CD4-positive, alpha-beta T cell treated with Interleukin-17A for 1 hour (primary cell): ENCODE data around the gene GPX4.
A peak's percentile ranks its signal among the peaks of the same experiment; 100 is the strongest.

Experiments used
- DNase-seq: peaks from one replicate; pipeline ENCODE4 v3.0.0-alpha.2; 2020

Gene GPX4, protein sequence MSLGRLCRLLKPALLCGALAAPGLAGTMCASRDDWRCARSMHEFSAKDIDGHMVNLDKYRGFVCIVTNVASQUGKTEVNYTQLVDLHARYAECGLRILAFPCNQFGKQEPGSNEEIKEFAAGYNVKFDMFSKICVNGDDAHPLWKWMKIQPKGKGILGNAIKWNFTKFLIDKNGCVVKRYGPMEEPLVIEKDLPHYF

DNA sequence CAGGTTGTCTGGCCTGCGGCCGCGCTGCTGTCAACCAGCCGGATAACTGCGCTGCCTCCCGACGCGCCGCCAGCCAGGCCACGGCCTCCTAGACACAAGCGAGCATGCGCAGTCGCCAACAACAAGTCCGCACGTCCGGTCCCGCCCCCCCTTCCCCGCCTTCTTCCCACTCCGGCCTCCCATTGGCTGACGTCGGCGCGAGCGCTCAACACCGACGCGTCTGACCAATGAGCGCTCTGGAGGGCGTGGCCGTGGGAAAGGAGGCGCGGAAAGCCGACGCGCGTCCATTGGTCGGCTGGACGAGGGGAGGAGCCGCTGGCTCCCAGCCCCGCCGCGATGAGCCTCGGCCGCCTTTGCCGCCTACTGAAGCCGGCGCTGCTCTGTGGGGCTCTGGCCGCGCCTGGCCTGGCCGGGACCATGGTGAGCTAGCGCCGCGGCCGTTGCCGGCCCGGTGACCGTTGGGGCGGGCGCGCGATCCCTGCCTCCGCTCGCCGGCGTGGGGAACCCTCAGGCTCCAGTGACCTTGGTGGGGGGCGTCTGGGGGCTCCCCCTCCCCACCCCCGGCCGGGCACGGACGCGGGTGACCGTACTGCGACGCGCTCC lies at the start of gene GPX4:
Gene GPX4 (plus strand): TSS at position 287 of the 603 bp plus-strand sequence. CDS start 50 bp downstream, at position 337.
- peak; percentile 98 for DNase-seq

DNA sequence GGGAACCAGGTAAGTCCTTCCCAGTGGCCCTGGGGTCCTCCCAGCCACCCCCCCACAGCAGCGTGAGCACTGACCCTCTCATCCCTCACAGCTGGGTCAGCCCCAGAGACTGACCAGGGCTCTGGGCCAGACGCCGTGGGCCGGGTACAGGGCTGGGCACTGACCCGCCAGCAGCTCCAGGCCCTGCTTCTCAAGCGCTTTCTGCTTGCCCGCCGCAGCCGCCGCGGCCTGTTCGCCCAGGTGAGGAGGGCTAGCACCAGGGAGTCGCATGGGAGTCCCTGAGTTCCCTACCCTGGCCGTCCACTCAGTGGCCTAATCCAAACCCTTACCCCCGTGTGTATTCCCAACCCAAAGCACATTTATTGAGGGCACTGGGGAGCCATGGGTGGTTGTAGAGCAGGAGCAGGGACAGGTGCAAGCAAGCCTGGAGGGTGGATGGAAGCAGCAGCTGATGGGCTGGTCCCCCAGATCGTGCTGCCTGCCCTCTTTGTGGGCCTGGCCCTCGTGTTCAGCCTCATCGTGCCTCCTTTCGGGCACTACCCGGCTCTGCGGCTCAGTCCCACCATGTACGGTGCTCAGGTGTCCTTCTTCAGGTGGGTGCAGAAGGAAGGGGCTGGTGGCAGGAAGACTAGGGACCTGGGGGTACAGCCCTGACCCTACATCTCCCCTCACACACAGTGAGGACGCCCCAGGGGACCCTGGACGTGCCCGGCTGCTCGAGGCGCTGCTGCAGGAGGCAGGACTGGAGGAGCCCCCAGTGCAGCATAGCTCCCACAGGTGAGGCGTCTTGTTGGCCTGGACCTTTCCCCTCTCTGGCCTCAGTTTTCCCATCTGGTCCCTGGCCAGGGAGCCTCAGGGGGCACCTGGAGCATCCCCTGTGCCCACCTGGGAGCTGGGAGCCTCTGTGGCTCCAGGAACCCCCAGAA lies 49.4 kb upstream of the GPX4 start:
- DNase-seq = no peak

DNA sequence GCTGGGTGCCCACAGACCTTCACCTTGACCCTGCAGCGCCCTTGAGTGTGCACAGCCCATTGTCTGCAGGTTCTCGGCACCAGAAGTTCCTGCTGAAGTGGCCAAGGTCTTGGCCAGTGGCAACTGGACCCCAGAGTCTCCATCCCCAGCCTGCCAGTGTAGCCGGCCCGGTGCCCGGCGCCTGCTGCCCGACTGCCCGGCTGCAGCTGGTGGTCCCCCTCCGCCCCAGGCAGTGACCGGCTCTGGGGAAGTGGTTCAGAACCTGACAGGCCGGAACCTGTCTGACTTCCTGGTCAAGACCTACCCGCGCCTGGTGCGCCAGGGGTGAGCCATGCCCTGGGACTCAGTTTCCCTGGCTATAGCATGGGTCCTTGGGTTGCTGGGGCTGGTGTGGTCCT lies 48.8 kb upstream of the GPX4 start:
- no peak for DNase-seq

DNA sequence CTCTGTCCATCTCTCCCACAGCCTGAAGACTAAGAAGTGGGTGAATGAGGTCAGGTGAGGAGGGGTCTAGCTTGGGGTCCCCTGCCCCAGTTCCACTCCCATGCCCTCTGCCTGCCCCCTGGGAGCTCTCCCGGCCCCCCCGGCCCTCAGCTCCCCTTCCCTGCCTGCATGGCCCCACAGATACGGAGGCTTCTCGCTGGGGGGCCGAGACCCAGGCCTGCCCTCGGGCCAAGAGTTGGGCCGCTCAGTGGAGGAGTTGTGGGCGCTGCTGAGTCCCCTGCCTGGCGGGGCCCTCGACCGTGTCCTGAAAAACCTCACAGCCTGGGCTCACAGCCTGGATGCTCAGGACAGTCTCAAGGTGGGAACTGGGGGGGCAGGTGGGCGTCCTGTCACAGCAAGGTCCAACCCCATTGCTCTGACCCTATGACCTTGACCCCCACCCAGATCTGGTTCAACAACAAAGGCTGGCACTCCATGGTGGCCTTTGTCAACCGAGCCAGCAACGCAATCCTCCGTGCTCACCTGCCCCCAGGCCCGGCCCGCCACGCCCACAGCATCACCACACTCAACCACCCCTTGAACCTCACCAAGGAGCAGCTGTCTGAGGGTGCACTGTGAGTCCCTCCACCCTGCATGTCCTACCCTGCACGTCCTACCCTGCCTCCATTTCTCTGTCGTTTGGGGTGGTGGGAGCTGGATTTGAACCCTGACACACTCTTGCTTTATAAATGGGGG lies 47.7 kb upstream of the GPX4 start:
- DNase-seq = no peak

DNA sequence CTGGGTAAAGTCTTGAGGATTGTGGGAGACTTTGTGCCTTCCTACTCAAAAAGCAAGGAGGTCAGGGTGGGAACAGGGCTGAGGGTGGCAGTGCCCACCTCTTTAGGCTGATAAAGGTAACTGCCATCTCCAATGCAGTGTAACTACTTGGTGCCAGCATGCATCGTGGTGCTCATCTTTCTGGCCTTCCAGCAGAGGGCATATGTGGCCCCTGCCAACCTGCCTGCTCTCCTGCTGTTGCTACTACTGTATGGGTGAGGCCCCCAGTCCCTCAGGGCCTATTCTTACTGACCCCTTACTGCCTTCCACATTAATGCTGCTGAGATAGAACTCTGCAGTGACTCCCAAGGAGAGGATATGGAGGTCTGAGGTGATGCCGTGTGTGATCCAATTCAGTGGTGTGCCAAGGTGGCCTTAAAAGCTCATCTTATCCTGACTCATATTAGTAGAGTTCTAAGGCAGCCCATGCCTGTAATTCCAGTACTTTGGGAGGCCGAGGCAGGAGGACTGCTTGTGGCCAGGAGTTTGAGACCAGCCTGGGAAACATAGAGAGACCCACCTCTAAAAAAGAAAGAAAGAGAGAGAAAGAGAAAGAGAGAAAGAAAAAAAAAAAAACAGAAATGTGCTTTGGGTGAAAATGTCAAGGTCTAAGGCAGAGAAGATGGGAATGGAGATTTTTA lies 46.5 kb upstream of the GPX4 start:
- DNase-seq = peak; percentile 76

DNA sequence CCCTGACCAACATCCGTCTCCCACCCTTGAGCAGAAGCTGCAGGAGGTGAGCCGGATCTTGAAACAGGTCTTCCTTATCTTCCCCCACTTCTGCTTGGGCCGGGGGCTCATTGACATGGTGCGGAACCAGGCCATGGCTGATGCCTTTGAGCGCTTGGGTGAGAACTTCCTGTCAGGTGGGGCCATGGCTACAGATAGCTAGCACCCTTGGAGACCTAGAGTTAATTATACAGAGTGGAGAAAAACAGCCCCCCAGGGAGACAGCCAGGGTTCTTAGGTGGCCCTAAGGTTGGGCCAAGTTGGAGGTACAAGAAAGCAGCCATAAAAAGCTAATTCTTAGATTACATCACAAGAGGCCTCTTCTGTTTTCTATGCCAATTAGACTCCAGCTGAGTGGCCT lies 45.7 kb upstream of the GPX4 start:
- no peak for DNase-seq

DNA sequence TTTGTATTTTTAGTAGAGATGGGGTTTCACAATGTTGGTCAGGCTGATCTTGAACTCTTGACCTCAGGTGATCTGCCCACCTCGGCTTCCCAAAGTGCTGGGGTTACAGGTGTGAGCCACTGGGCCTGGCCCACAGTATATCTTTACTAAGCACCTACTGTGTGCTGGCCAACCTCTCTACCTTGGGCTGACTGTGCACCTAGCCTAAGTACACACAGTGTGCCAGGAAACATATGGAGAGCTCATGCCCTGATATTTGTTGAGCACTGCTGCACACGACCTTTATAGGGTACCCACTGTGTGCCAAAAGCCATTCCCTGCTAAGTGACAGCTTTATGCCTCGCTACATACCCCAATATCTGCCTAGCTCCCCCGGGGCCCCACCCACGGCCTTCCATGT lies 43.1 kb upstream of the GPX4 start:
- no peak for DNase-seq

DNA sequence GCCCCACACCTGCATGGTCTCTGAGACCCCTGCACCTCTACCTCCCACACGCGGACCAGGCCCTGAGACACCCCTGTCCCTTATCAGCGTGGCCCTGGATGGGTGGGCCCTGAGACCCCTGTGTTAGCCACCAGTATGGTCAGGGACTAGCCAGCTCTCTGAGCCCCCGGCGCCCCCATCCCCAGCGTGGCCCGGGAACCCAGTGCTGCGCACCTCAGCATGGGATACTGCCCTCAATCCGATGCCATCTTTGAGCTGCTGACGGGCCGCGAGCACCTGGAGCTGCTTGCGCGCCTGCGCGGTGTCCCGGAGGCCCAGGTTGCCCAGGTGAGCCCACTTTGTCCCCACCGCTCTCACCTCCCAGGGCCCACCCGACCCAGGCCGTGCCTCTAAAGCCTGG lies 41.8 kb upstream of the GPX4 start:
- no peak for DNase-seq

DNA sequence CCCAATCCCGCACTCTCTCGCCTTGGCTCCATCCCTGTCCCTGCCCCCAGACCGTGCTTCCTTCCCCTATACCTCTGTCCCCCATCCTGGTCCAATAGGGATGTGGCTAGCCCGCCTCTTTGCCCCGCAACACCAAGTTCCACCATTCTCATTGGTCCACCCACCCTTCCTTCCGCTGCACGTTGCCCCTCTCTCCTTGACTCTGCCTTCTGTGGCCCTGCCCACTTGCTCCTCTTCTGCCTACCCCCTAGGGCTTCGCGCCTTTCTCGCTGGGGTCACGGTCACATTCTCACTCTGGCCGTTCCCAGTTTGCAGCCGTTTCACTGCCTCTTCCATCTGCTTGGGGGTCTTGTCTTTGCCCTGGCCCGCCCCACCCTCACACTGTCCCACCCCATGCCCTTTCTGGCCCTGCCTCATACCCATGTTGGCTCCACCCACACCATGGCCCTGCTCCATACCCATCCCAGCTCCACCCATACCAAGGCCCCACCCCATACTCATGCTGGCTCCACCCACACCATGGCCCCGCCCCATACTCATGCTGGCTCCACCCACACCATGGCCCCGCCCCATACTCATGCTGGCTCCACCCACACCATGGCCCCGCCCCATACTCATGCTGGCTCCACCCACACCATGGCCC lies 41.3 kb upstream of the GPX4 start:
- DNase-seq = no peak

DNA sequence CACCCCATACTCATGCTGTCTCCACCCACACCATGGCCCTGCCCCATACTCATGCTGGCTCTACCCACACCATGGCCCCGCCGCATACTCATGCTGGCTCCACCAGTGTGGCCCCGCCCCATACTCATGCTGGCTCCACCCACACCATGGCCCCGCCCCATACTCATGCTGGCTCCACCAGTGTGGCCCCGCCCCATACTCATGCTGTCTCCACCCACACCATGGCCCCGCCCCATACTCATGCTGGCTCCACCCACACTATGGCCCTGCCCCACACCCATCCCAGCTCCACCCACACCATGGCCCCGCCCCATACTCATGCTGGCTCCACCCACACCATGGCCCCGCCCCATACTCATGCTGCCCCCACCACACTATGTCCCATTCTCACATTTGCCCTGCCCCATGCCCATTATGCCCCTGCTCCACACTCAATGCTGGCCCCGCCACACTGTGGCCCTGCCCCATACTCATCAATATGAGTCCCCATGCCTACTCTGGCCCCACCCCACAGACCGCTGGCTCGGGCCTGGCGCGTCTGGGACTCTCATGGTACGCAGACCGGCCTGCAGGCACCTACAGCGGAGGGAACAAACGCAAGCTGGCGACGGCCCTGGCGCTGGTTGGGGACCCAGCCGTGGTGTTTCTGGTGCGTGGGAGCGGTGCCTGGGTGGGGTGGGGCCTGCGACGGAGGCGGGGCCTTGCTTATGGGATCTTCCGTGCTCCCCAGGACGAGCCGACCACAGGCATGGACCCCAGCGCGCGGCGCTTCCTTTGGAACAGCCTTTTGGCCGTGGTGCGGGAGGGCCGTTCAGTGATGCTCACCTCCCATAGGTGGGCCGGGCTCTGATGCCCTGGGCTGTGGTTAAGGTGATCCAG lies 40.5 kb upstream of the GPX4 start:
- DNase-seq = peak; percentile 81

DNA sequence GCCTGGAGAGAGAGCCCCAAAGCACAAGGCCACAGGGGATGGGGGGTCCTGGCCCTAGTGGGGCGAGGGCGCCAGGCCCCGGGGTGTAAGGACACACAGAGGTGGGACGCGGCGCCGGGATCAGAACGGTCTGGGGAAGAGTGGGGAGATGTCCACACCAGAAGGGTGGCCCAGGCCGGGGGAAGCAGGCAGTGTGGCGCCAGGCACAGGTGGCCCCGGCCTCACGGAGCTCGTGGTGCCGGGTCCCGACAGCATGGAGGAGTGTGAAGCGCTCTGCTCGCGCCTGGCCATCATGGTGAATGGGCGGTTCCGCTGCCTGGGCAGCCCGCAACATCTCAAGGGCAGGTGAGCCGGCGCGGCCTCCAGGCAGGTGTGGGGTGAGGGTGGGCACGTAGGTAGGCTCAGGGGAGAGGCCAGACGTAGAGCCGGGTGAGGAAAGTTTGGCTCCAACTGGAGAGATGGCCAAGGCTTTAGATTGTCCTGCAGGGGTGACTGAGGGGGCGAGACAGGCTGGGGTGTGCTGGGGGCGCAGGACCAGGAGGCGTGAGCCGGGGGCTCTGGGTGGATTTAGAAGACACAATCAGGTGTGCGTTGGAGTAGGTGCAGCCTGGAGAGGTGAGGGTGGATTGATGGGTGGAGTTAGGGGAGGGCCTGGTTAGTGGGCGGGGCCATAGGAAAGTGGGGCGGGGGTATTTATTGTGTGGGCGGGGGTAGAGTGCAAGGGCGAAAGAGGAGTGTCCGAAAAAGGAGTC lies 39.7 kb upstream of the GPX4 start:
- DNase-seq = no peak

DNA sequence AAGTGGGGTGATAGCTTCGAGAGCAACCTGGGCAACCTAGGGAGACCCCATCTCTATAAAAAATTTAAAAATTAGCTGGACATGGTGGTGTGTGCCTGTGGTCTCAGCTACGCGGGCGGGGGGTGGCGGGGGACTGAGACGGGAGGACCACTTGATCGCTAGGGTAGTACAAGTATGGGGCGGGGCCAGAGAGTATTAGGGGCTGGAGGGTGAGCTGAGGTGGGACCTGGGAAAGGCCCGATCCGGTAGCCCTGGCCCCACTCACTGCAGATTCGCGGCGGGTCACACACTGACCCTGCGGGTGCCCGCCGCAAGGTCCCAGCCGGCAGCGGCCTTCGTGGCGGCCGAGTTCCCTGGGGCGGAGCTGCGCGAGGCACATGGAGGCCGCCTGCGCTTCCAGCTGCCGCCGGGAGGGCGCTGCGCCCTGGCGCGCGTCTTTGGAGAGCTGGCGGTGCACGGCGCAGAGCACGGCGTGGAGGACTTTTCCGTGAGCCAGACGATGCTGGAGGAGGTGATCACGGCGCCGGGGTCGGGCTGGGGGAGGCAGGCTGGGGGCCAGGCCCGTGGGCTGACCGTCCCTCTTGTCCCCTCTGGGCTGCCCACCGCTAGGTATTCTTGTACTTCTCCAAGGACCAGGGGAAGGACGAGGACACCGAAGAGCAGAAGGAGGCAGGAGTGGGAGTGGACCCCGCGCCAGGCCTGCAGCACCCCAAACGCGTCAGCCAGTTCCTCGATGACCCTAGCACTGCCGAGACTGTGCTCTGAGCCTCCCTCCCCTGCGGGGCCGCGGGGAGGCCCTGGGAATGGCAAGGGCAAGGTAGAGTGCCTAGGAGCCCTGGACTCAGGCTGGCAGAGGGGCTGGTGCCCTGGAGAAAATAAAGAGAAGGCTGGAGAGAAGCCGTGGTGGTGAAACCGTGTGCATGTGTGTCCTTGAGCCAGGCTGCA lies 38.9 kb upstream of the GPX4 start:
- DNase-seq = peak; percentile 71

DNA sequence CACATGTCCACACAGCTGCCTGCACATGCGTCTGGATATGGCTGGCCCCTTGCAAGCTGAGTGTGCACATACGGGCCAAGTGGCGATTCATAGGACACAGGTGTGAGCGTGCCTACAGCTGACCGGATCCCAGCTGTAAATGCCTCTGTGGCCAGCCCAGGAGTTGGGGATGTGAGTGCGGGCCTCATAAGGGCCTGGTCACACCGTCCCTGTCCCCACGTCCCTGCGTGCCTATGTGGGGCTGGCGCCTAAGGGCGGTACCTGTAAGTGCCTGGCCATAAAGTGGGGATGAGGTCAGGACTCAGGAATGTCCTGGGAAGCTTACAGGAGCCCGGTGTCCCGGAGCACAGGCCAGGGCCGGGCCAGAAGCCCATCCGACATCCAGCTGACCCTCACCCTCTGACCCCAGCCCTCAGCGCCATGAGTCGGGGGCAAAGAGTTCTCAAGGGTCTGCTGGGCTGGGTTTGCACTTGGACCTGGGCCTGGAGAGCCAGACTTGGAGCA lies 38.1 kb upstream of the GPX4 start:
- DNase-seq = no peak

DNA sequence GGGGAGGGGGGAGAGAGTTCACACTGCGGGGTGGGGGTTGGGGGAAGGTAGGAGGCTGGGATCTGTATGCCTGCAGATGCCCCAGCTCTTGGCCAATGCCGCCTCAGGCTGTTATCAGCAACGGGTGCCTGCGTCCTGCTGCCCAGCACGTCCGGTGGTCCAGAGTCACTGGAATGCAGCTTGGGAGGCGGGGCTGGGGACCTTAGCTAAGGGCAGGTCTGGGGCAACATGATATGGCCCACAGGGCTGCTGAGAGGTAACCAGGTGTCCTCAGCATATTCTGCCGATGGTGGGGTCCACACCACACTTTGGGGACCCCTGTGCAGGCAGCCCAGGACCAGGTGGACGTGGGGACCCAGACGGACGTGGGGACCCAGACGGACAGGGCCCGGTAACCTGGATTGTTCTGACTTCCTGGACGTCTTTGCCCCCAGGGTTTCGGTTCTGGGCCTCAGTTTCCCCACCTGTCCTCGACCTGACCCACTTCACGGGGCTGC lies 37.5 kb upstream of the GPX4 start:
- no peak for DNase-seq

DNA sequence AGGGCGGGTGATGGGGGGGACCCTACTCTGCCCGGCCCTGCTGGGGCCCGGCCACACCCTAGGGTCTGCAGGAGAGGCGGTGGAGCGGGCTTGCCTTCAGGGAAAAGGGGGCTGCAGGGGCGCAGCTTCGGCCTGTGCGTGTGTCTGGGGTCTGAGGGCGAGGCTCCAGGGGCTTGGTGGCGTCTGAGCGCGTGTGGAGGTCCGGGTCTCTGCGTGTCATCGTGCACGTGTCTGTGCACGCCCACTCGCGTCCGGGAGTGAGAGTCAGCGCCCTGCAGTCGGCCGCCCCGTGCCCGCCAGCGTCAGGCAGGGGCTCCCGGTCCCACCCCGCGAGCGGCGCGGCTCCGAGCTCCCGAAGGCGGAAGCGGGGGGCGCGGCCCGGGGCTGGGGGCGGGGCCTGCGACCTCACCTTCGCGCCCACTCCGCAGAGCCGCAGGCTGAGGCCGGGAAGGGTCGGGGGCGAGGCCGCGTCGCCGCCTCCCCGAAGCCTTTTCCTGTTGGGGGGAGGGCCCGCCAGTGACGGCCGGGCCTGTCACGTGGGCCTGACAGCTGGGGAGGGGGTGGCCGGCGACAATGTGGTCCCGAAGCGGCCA lies 37.0 kb upstream of the GPX4 start, which contains the start of gene ARHGAP45:
Gene ARHGAP45 (plus strand): TSS at position 420 of the 593 bp plus-strand sequence. CDS start 239 bp downstream, outside the sequence.
- DNase-seq = peak; percentile 89

DNA sequence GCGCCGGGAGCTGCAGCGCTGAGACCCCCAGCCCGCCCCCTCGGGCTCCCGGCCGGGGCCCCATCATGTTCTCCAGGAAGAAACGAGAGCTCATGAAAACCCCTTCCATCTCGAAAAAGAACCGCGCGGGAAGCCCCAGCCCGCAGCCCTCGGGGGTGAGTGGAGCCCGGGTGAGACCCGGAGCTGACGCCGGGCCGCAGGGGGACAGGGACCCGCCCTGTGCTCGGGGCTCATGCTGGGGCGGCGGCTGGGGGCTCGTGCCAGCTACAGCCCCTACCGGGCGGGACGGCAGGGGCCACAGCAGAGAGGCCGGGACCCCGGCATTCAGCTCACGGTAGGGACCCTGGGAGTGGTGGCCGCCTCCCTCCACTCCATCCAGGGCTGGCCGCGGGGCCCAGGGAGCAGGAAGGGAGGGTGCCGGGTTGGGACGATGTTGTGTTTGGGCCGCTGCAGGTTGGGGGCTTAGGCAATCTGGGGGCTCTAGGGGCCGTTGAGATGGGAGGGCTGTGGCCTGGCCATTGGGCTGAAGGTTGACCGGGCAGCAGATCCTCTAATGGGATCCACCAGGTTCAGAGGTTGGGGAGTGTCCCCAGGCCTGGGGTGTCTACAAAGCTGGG lies 36.3 kb upstream of the GPX4 start:
- DNase-seq = no peak
